Endothelial cell of umbilical vein (primary cell): ENCODE results near the gene TRMT44. TPM values are rescaled to one million over a fixed set of nuclear protein-coding genes. Genes with fewer than 3 reads are reported as not detected.

Experiments
- BruUV-seq: library from RNA; stranded (reverse); fragments of 400-500 nt; replicated peaks from 2 replicates; lab custom pipeline; 2021; lab: Mats Ljungman, UMichigan
- CTCF ChIA-PET: fragments of 300-600, 350-600 bp; sonication (Branson Sonifier 250); formaldehyde crosslinking; loops from one replicate; lab custom pipeline; 2021; ENCODE audit warnings: antibody characterized with exemption, inconsistent platforms; lab: Charles Lee
- POLR2A ChIA-PET: fragments of 300-600, 350-600 bp; sonication (Branson Sonifier 250); formaldehyde crosslinking; loops from one replicate; lab custom pipeline; 2021; ENCODE audit warnings: antibody characterized with exemption, inconsistent platforms; lab: Charles Lee
- DNase-seq: peaks from one replicate; pipeline ENCODE4 v3.0.0-alpha.2; 2011; ENCODE audit warnings: low read depth, low spot score
- FAIRE-seq: peaks from 2 replicates; lab custom pipeline; 2011; peaks lifted over from hg19 to GRCh38; lab: Jason Lieb, UNC
- H2AFZ ChIP-seq: 2 replicates; pipeline ENCODE4 v1.6.0; 2012; ENCODE audit warnings: low read depth, low read length, control low read depth, inconsistent platforms
- H3K27ac ChIP-seq: 2 replicates; pipeline ENCODE4 v1.5.1; 2011; ENCODE audit warnings: low read depth, mild to moderate bottlenecking, control low read depth, low read length, moderate library complexity; ENCODE audit not compliant: insufficient read depth
- H3K27me3 ChIP-seq, 2 experiments: 2 replicates each; pipeline versions ENCODE4 v1.6.0 to v1.6.1; 2011; ENCODE audit warnings: low read length in 2 of 2, mixed read lengths in 1 of 2; ENCODE audit not compliant: control insufficient read depth in 2 of 2, insufficient read depth in 2 of 2
- H3K36me3 ChIP-seq, 2 experiments: 2 replicates in 1 of 2; 3 replicates in 1 of 2; pipeline ENCODE4 v1.5.1; 2011; ENCODE audit warnings: low read length in 2 of 2, mild to moderate bottlenecking in 1 of 2, moderate library complexity in 1 of 2; ENCODE audit not compliant: control insufficient read depth in 2 of 2, insufficient read depth in 2 of 2; ENCODE audit errors: extremely low read depth in 1 of 2
- H3K4me1 ChIP-seq: 3 replicates; pipeline ENCODE4 v1.5.1; 2011; ENCODE audit warnings: mild to moderate bottlenecking, low read length; ENCODE audit not compliant: control insufficient read depth, insufficient read depth; ENCODE audit errors: extremely low read depth
- H3K4me2 ChIP-seq: 2 replicates; pipeline ENCODE4 v1.6.1; 2011; ENCODE audit warnings: low read length, control low read depth, mixed read lengths; ENCODE audit not compliant: insufficient read depth
- H3K4me3 ChIP-seq, 3 experiments: fragments of 200-600 bp in 1 of 3; sonication (generic), shearing (Covaris generic) in 1 of 3; replicated peaks in 1 of 3; 2 replicates each; pipeline ENCODE4 v1.5.1; 2011 to 2016; ENCODE audit warnings: control low read depth in 3 of 3, low read length in 3 of 3, mild to moderate bottlenecking in 2 of 3, inconsistent platforms in 1 of 3, low read depth in 1 of 3, moderate library complexity in 1 of 3; ENCODE audit not compliant: insufficient read depth in 1 of 3
- H3K79me2 ChIP-seq: 2 replicates; pipeline ENCODE4 v1.6.0; 2012; ENCODE audit warnings: low read length, inconsistent platforms; ENCODE audit not compliant: control insufficient read depth, insufficient read depth
- H3K9ac ChIP-seq: replicated peaks from 2 replicates; pipeline ENCODE3; 2011; ENCODE audit warnings: low read length, control low read depth; ENCODE audit not compliant: insufficient read depth; ENCODE audit errors: extremely low read depth
- H3K9me1 ChIP-seq: replicated peaks from 3 replicates; pipeline ENCODE4 v1.6.0; 2011; ENCODE audit warnings: mild to moderate bottlenecking, low read length; ENCODE audit not compliant: control insufficient read depth, insufficient read depth; ENCODE audit errors: extremely low read depth
- H3K9me3 ChIP-seq: replicated peaks from 2 replicates; pipeline ENCODE4 v1.5.1; 2012; ENCODE audit warnings: low read length, inconsistent platforms; ENCODE audit not compliant: control insufficient read depth, insufficient read depth
- H4K20me1 ChIP-seq: replicated peaks from 2 replicates; pipeline ENCODE3; 2011; ENCODE audit warnings: mild to moderate bottlenecking, low read length; ENCODE audit not compliant: control insufficient read depth, insufficient read depth; ENCODE audit errors: extremely low read depth
- CTCF ChIP-seq, 2 donors: IDR thresholded peaks; 1 replicate in 1 of 2; 2 replicates in 1 of 2; pipeline ENCODE4 v1.5.1; 2011; ENCODE audit warnings: low read length in 2 of 2, mild to moderate bottlenecking in 2 of 2, moderate library complexity in 2 of 2, control low read depth in 1 of 2, inconsistent platforms in 1 of 2, low read depth in 1 of 2; ENCODE audit not compliant: insufficient read depth in 1 of 2; ENCODE audit errors: extremely low read depth in 1 of 2
- EZH2 ChIP-seq: IDR thresholded peaks from 2 replicates; pipeline ENCODE4 v1.6.1; 2012; ENCODE audit warnings: borderline replicate concordance, low read depth, mild to moderate bottlenecking, moderate library complexity, low read length, inconsistent platforms; ENCODE audit not compliant: severe bottlenecking
- FOS ChIP-seq: IDR thresholded peaks from 2 replicates; pipeline ENCODE4 v1.6.1; 2011; ENCODE audit warnings: mild to moderate bottlenecking, low read length, moderate library complexity, borderline replicate concordance; ENCODE audit not compliant: insufficient read depth
- GATA2 ChIP-seq: IDR thresholded peaks from 2 replicates; pipeline ENCODE4 v1.7.0; 2011; ENCODE audit warnings: low read depth, mild to moderate bottlenecking, moderate library complexity, mixed read lengths, low read length; ENCODE audit not compliant: insufficient read length, insufficient read depth
- JUN ChIP-seq: IDR thresholded peaks from 2 replicates; pipeline ENCODE4 v1.6.1; 2011; ENCODE audit warnings: borderline replicate concordance, low read depth; ENCODE audit not compliant: insufficient read length, insufficient read depth
- MAX ChIP-seq: IDR thresholded peaks from 2 replicates; pipeline ENCODE4 v1.6.1; 2011; ENCODE audit not compliant: insufficient read depth, insufficient read length
- MYC ChIP-seq: IDR thresholded peaks from one replicate; pipeline ENCODE4 v1.6.1; 2011; ENCODE audit warnings: mild to moderate bottlenecking, low read depth, low read length
- POLR2A ChIP-seq: IDR thresholded peaks from 2 replicates; pipeline ENCODE4 v1.6.1; 2012; ENCODE audit warnings: low read depth, mild to moderate bottlenecking, control low read depth, low read length
- POLR2AphosphoS5 ChIP-seq: IDR thresholded peaks from 2 replicates; pipeline ENCODE4 v1.6.1; 2012; ENCODE audit warnings: low read depth, mild to moderate bottlenecking, control low read depth, low read length, moderate library complexity; ENCODE audit not compliant: insufficient read depth
- dilution Hi-C: fragments of 300-500 bp; cut with MboI; formaldehyde crosslinking; loops from one replicate; pipeline ENCODE4 v1.15.0; 2019; ENCODE audit warnings: low sequenced_read_pairs; ENCODE audit not compliant: extremely low pct_ligation_motif_present
- intact Hi-C: fragments of 100-400 bp; cut with micrococcal nuclease; formaldehyde crosslinking; loops from one replicate; pipeline ENCODE4 v1.10.0; 2022
- polyA plus RNA-seq, 4 experiments: library from polyadenylated mRNA; depleted of rRNA in 3 of 4; stranded (reverse) in 3 of 4; unstranded in 1 of 4; fragments of >200 nt; gene quantifications; 2 replicates each; pipeline versions ENCODE4 v1.2.1 to v1.2.3, GENCODE V29; 2011 to 2012; ENCODE audit warnings: missing spikeins in 1 of 4
- total RNA-seq: library from RNA; stranded (reverse); gene quantifications from 2 replicates; pipeline ENCODE4 v1.2.3, GENCODE V29; 2021

Gene TRMT44
- total and polyA plus RNA-seq, 2 donors (not counting 3 experiments of a cell fraction or from before 2014, with no cell fraction given) = 10.4 to 17.3 TPM

GRCh38 chr4:8433136-8433535 lies 7.4 kb upstream of the TRMT44 start:
- no peak for TF ChIP-seq CTCF (IDR thresholded peaks at IDR 0.05; ENCODE audit: extremely low read depth in 1 of 2, insufficient read depth in 1 of 2, low read depth in 1 of 2, low read length in 2 of 2)
- TF ChIP-seq GATA2 = no peak
- no peak for TF ChIP-seq MYC
- no peak for TF ChIP-seq JUN
- TF ChIP-seq EZH2 = no peak
- no peak for TF ChIP-seq FOS
- TF ChIP-seq POLR2A = no peak
- no peak for TF ChIP-seq POLR2AphosphoS5
- TF ChIP-seq MAX = no peak
- Histone ChIP-seq H3K36me3 (no peaks in the 10 kb centered on the region), H2AFZ (no peak overlapping the region), H3K4me1 (peaks cover 25% of the 10 kb centered on the region), H3K9ac (no peak overlapping the region), H3K27me3 (no peaks in the 10 kb centered on the region), H3K4me2 (no peak overlapping the region), H3K9me3 (no peaks in the 10 kb centered on the region), H3K9me1 (no peaks in the 10 kb centered on the region), H3K27ac (no peak overlapping the region), H3K4me3 (no peak overlapping the region), H4K20me1 (no peaks in the 10 kb centered on the region), H3K79me2 (no peaks in the 10 kb centered on the region)
- DNase-seq (no peak), FAIRE-seq (no peak)
- ChIA-PET POLR2A (no interaction called here), CTCF (no interaction called here)
- no TSS peak for BruUV-seq
- dilution Hi-C loops (no loop called here), intact Hi-C loops (no loop called here)
